ENCODE data around the gene HLA-A.

The HLA-A gene

DNA sequence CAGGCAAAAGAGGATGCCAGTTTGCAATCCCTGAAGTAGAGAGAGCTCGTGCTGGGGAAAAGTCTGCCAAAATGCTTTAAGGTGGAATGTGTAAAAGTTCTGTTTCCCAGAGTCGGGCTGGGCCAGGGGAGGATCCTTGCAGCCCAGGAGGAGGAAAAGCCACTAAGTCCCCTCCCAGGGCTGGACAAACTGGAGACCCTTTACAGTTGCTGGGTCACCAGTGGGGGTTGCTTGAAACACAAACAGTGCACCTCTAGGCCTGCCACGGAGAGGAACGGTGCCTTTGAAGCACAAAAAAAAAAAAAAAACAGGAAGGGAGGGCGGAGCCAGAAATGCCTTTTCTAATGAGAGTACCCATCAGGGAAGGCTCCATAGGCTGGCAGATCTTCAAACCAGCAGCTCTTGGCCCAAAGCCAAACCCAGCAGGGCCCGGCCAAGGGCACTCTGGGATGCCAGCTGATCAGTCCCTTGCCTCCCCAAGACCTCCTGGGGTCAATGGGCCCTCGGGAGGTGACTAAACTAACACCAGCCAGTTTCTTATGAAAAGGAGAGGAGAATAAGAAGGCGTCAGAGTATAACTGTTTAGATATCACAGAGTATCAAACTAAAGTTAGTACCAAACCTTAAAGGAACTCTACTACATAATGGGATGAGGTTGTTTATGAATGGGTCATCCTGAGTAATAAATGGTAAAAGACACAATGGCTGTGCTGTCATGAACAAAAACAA is 23.7 kb downstream of the HLA-A start:
- DNase-seq = peak; percentile 92
- H3K27ac ChIP-seq (ENCODE audit: low read length) = peak overlapping the region; percentile 99
- peak overlapping the region; percentile 26; the same call in 1 of the 2 replicates for H2AFZ ChIP-seq (ENCODE audit: low read length)
- H3K36me3 ChIP-seq (replicated peaks; ENCODE audit: insufficient read depth, low read length) = no peaks in the 10 kb centered on the region
- peak overlapping the region; percentile 79 for H3K4me3 ChIP-seq (ENCODE audit: low read length)
- H4K20me1 ChIP-seq (ENCODE audit: insufficient read depth, low read length) = no peaks in the 10 kb centered on the region
- no peaks in the 10 kb centered on the region for H3K27me3 ChIP-seq (replicated peaks; ENCODE audit: insufficient read depth, low read length)
- H3K4me1 ChIP-seq (ENCODE audit: low read length) = peaks cover 17% of the 10 kb centered on the region
- H3K9ac ChIP-seq (ENCODE audit: low read length) = peak overlapping the region; percentile 92
- no peaks in the 10 kb centered on the region for H3K9me3 ChIP-seq (replicated peaks; ENCODE audit: insufficient read depth, low read length)
- no peaks in the 10 kb centered on the region for H3K9me2 ChIP-seq (replicated peaks; ENCODE audit: insufficient read depth, low read length)
- peak overlapping the region; percentile 93 for H3K4me2 ChIP-seq (ENCODE audit: low read depth, low read length)
- TF ChIP-seq EZH2phosphoT487 (IDR thresholded peaks at IDR 0.05; ENCODE audit: low read length) (no peak), CTCF (IDR thresholded peaks at IDR 0.05; ENCODE audit: low read length) (no peak), EZH2 (optimal IDR thresholded peaks at IDR 0.05; ENCODE audit: low read depth, low read length) (no peak)
- peaks cover 27% of the 10 kb centered on the region for H3F3A ChIP-seq (ENCODE audit: insufficient read depth, low read length)
- no peaks in the 10 kb centered on the region for H3K79me2 ChIP-seq (ENCODE audit: low read length)

DNA sequence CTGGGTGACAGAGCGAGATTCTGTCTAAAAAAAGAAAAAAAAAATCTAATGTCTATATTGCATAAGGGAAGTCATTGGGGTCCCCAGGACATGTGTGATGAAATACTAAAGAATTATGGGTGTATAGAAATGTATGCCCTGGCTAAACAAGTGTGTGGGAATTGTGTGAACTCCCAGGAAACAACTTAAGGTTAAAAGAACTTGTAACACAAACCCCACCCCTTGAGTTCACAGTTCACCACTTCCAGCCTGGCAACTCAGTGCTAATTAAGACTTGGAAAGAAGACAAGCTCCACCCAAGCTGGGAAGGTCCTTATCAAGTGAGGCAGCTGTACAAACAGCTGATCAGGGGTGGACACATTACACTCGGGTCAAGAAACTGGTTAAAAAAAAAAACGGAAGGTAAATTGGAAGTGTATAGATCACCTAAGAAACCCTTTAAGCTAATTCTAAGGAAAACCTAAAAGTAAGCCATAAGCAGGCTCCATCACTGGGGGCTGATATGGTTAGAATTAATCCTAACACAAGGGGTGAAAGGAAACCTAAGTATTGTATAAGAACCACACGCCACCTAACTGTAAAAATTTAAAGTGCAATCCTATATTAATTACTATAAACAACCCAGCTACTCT is 25.2 kb downstream of the HLA-A start:
- Histone ChIP-seq H3K4me2 (ENCODE audit: low read depth, low read length) (peak overlapping the region; percentile 29; the same call in 1 of the 2 replicates), H3K9ac (ENCODE audit: low read length) (no peak overlapping the region), H3K9me2 (replicated peaks; ENCODE audit: insufficient read depth, low read length) (no peaks in the 10 kb centered on the region), H3F3A (ENCODE audit: insufficient read depth, low read length) (peaks cover 27% of the 10 kb centered on the region), H3K79me2 (ENCODE audit: low read length) (no peaks in the 10 kb centered on the region), H3K4me1 (ENCODE audit: low read length) (peaks cover 20% of the 10 kb centered on the region), H4K20me1 (ENCODE audit: insufficient read depth, low read length) (no peaks in the 10 kb centered on the region), H3K27me3 (replicated peaks; ENCODE audit: insufficient read depth, low read length) (no peaks in the 10 kb centered on the region), H3K9me3 (replicated peaks; ENCODE audit: insufficient read depth, low read length) (no peaks in the 10 kb centered on the region), H3K4me3 (ENCODE audit: low read length) (no peak overlapping the region), H3K27ac (ENCODE audit: low read length) (no peak overlapping the region), H2AFZ (ENCODE audit: low read length) (no peak overlapping the region), H3K36me3 (replicated peaks; ENCODE audit: insufficient read depth, low read length) (no peaks in the 10 kb centered on the region)
- TF ChIP-seq CTCF (IDR thresholded peaks at IDR 0.05; ENCODE audit: low read length) (peak; percentile 38), EZH2phosphoT487 (IDR thresholded peaks at IDR 0.05; ENCODE audit: low read length) (no peak)
- peak; percentile 36 for DNase-seq

- Histone ChIP-seq H3K27ac (ENCODE audit: low read length) (no peak overlapping the region), H3K79me2 (ENCODE audit: low read length) (no peaks in the 10 kb centered on the region), H3K27me3 (replicated peaks; ENCODE audit: insufficient read depth, low read length) (no peaks in the 10 kb centered on the region), H3K9me2 (replicated peaks; ENCODE audit: insufficient read depth, low read length) (no peaks in the 10 kb centered on the region), H3K9ac (ENCODE audit: low read length) (no peak overlapping the region), H3K36me3 (replicated peaks; ENCODE audit: insufficient read depth, low read length) (no peaks in the 10 kb centered on the region), H3F3A (ENCODE audit: insufficient read depth, low read length) (peaks cover 27% of the 10 kb centered on the region), H3K9me3 (replicated peaks; ENCODE audit: insufficient read depth, low read length) (no peaks in the 10 kb centered on the region), H3K4me1 (ENCODE audit: low read length) (peaks cover 21% of the 10 kb centered on the region), H3K4me3 (ENCODE audit: low read length) (no peak overlapping the region), H2AFZ (ENCODE audit: low read length) (no peak overlapping the region), H3K4me2 (ENCODE audit: low read depth, low read length) (no peak overlapping the region), H4K20me1 (ENCODE audit: insufficient read depth, low read length) (no peaks in the 10 kb centered on the region)
- no peak for DNase-seq
- TF ChIP-seq EZH2 (optimal IDR thresholded peaks at IDR 0.05; ENCODE audit: low read depth, low read length) (no peak), CTCF (IDR thresholded peaks at IDR 0.05; ENCODE audit: low read length) (no peak), EZH2phosphoT487 (IDR thresholded peaks at IDR 0.05; ENCODE audit: low read length) (no peak)
These were observed 25.8 kb downstream of the HLA-A start for GRCh38 chr6:29968130-29968529.

Data from MM.1S (cell line).